Gastroesophageal sphincter (tissue), 3 donors: Measurements from ENCODE around the gene COMMD6.

Experiments used
- CTCF ChIP-seq, 4 experiments: fragments of 200-600 bp in 2 of 4; fragments of 450-650 bp in 2 of 4; sonication (generic) in 1 of 4; IDR thresholded peaks; one replicate each; pipeline ENCODE4 v1.5.1; 2017 to 2019; ENCODE audit warnings: antibody characterized with exemption in 4 of 4, mild to moderate bottlenecking in 2 of 4, moderate library complexity in 2 of 4
- POLR2A ChIP-seq, 2 donors: fragments of 450-650 bp; IDR thresholded peaks; one replicate each; pipeline ENCODE4 v1.6.1; 2017; ENCODE audit warnings: antibody characterized with exemption in 2 of 2, mild to moderate bottlenecking in 2 of 2, moderate library complexity in 1 of 2
- POLR2AphosphoS5 ChIP-seq: sonication (generic); formaldehyde crosslinking; IDR thresholded peaks from one replicate; pipeline ENCODE4 v1.6.1; 2017; ENCODE audit warnings: antibody characterized with exemption

DNA sequence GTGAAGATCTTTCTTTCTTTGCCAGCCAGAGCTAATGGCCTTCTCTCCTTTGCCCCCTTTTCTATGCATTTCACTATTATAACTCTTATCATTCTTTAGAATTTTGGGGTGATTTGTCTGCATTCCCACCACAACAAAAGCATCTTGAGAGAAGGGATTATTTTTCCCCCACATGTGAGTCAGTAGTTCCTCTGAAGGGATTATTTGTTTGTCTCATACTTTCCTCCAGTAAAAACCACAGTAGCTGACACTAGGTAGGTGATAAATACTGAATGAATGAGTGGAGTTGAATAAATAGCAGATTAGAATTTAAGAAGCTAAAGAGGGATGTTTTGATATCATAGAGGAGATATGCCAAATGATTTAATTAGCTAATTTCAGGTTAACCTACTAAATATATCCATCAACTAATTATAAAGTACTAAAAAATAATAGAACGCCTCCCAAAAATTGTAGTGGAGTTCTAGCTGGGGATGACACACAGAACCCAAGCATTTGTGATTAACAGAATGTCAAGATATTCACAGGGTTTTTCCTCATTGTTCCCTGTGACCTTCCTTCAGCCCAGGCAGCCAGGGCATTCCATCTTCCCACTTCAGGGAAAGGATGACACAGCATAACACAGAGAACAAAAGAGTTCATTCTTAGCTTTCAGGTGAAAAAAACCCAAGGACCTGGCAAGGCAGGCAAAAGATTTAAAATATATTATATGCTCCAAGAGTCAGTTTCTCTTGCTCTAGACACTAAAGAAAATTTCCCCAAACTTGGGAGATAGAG is 52.2 kb downstream of the COMMD6 start:
- TF ChIP-seq CTCF (IDR thresholded peaks at IDR 0.05): no peak
- no peak for TF ChIP-seq POLR2A (IDR thresholded peaks at IDR 0.05)
- no peak for TF ChIP-seq POLR2AphosphoS5
